Gastrocnemius medialis (tissue), 4 donors: ENCODE measurements around the gene GYPC.

ENCODE experiments used
- POLR2A ChIP-seq, 2 donors: fragments of 450-650 bp; IDR thresholded peaks; one replicate each; pipeline ENCODE4 v1.6.1; 2017; ENCODE audit warnings: antibody characterized with exemption in 2 of 2, mild to moderate bottlenecking in 2 of 2, moderate library complexity in 2 of 2
- TF ChIP-seq, protein P1 (sequence below), 5 experiments: fragments of 450-650 bp in 3 of 5; fragments of 200-600 bp in 2 of 5; sonication (generic) in 2 of 5; IDR thresholded peaks in 4 of 5; conservative IDR thresholded peaks in 1 of 5; 1 replicate in 4 of 5; 2 replicates in 1 of 5; pipeline ENCODE4 v1.5.1; 2016 to 2019; ENCODE audit warnings: antibody characterized with exemption in 5 of 5, mild to moderate bottlenecking in 3 of 5, moderate library complexity in 3 of 5

DNA sequence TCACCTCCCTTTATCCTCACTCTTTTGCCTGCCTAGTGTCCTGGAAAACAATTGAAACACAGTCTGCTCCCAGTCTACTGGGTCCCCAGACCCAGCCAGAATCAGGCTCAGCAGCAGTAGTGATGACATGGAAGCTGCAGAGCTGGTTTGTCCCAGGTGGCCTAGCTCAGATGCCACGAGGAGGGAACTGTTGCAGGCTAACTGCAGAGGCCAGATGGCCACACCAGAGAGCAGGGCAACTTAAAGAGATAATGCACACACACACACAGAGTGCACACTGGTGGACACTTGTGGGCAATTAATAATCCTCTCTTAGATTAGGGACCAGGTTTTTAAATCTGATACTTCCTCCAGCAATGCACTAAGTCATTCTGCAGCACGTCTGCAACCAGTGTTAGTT, 42.4 kb downstream of the GYPC start:
- TF ChIP-seq, protein P1, sequence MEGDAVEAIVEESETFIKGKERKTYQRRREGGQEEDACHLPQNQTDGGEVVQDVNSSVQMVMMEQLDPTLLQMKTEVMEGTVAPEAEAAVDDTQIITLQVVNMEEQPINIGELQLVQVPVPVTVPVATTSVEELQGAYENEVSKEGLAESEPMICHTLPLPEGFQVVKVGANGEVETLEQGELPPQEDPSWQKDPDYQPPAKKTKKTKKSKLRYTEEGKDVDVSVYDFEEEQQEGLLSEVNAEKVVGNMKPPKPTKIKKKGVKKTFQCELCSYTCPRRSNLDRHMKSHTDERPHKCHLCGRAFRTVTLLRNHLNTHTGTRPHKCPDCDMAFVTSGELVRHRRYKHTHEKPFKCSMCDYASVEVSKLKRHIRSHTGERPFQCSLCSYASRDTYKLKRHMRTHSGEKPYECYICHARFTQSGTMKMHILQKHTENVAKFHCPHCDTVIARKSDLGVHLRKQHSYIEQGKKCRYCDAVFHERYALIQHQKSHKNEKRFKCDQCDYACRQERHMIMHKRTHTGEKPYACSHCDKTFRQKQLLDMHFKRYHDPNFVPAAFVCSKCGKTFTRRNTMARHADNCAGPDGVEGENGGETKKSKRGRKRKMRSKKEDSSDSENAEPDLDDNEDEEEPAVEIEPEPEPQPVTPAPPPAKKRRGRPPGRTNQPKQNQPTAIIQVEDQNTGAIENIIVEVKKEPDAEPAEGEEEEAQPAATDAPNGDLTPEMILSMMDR (IDR thresholded peaks at IDR 0.05 in 4 of 5, conservative IDR thresholded peaks at IDR 0.05 in 1 of 5): no peak
- TF ChIP-seq POLR2A (IDR thresholded peaks at IDR 0.05): no peak
